Measurements from ENCODE around the gene ATP2C2. TPM values are rescaled to one million over a fixed set of nuclear protein-coding genes. Genes with fewer than 3 reads are reported as not detected.

The ATP2C2 gene
- polyA plus RNA-seq, 1 of the 3 experiments (the other 2 are of a cell fraction), result 0.33 TPM

GRCh38 chr16:84513666-84514065 lies 145.3 kb downstream of the ATP2C2 start (continued):
- TF ChIP-seq TAF1 (IDR thresholded peaks at IDR 0.05; ENCODE audit: borderline replicate concordance, low read depth, low read length) (no peak), RAD21 (IDR thresholded peaks at IDR 0.05; ENCODE audit: low read length) (no peak)

Other genes with a start within 250 kb of the ATP2C2 start
- 14.5 and 19.3 TPM in 2 replicates for gene HSDL1, start 223.4 kb upstream of the ATP2C2 start, polyA plus RNA-seq (2012; rRNA removed)
- 0.26 and 0.35 TPM in 2 replicates for gene DNAAF1, start 223.2 kb upstream of the ATP2C2 start, polyA plus RNA-seq (2012; rRNA removed)
- gene TAF1C, start 181.5 kb upstream of the ATP2C2 start, polyA plus RNA-seq (2012; rRNA removed), result 49.3 and 56.1 TPM in 2 replicates
- gene ADAD2, start 177.4 kb upstream of the ATP2C2 start, polyA plus RNA-seq (2012; rRNA removed), result not detected in 2 replicates
- gene KCNG4, start 128.5 kb upstream of the ATP2C2 start, polyA plus RNA-seq (2012; rRNA removed), result 0.02 TPM in 1 of 2 replicates, not detected in the other
- 0.03 and 0.23 TPM in 2 replicates for gene WFDC1, start 73.7 kb upstream of the ATP2C2 start, polyA plus RNA-seq (2012; rRNA removed)
- gene MEAK7, start 136.1 kb downstream of the ATP2C2 start, polyA plus RNA-seq (2012; rRNA removed), result 11.9 and 19.0 TPM in 2 replicates
- gene COTL1, start 249.5 kb downstream of the ATP2C2 start, polyA plus RNA-seq (2012; rRNA removed), result 59.5 and 91.6 TPM in 2 replicates

Data from SK-N-SH (cell line).